GM15510 (cell line): ENCODE data around the gene FAM163A.

Experiments used
- POLR2A ChIP-seq: IDR thresholded peaks from 3 replicates; pipeline ENCODE4 v1.6.1; 2011; ENCODE audit warnings: borderline replicate concordance; ENCODE audit not compliant: insufficient read length; ENCODE audit errors: extremely low read depth

FAM163A gene

DNA sequence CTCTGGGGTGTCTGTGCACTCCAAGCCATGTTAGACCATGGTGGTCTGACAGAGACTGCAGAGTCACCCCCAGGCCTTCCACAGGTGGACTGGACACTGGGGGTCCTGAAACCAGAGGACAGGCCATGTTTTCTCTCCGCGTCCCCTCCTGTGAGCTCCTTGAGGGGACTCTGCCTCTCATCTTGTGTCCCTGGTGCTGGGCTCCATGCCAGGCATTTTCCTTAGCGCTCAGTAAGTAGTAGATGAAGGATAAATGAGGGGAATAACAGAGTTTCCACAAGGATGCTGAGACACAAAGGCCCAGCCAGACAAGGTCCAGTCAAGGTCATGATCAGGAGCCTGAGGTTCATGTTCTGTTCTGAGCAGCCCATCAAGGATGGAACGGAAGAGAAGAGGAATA lies 57.4 kb downstream of the FAM163A start:
- TF ChIP-seq POLR2A = no peak

DNA sequence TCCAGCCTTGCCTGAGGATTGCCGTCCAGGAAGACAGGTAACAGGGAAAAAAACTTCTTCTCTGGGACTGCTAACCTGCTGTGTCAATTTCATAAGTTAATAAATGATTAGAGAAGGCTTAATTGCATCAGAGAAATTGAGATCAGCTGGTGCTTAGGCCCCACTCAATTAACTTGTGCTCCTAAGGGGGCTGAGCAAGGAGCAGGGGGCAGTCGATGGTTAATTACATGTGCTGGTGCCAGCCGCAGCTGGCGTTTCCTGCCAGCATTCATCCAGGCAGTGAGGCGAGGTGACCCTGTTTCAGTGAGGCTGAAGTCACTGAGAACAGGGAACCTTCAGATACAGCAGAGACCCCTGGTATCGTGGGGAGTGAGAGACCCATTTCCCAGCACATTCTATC lies 60.0 kb downstream of the FAM163A start:
- no peak for TF ChIP-seq POLR2A

DNA sequence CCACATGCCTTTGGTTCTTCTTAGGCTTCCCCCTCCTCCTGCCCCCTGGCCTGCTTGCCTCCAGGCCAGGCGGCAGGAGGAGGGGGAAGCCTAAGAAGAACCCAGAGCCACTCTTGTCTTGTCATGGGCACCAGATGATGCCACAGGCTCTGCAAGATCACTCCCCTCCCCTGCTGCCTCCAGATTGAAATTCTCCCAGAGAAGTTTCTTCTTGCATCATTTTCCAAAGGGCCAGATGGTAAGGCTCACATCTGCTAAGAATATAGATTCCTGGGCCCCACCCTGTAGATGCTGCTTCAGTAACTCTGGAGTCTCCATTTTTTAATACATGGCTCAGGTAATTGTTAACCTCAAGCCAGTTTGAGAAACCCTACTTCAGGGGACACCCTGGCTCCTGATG lies 60.8 kb downstream of the FAM163A start:
- TF ChIP-seq POLR2A = no peak

DNA sequence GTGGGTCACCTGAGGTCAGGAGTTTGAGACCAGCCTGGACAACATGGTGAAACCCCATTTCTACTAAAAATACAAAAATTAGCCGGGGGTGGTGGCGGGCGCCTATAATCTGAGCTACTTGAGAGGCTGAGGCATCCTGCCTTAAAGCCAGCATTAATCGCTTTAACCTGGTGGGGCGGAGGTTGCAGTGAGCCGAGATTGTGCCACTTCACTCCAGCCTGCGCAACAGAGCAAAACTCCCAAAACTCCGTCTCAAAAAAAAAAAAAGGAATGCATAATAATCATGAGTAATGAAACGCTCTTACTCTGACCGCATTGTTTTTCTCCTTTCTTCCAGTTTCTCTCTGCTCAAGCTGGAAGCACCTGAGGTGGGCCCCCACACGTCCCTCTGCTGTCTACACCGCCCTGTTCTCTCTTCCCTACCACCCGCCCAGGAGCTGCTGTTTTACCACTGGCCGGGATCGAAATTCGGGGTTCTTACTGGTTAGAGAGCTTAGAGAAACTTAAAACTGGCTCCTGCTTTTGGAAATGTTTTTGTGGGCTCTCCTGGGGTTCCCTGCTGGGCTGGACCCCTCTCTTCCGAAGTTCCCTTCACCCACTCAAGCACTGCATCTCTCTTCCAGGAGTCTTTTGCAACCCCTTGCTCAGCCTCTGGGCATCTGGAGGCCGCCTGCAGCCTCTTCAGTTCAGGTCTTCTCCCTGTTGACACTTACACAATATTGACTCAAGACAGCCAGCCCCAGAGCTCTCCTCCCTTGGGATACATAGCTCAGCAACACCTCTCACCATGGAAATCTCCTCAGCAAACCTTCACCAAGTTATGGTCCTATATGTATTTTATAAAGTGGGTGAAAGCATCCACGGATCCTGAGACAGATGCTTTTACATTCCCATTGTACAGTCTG lies 62.5 kb downstream of the FAM163A start:
- TF ChIP-seq POLR2A = no peak

DNA sequence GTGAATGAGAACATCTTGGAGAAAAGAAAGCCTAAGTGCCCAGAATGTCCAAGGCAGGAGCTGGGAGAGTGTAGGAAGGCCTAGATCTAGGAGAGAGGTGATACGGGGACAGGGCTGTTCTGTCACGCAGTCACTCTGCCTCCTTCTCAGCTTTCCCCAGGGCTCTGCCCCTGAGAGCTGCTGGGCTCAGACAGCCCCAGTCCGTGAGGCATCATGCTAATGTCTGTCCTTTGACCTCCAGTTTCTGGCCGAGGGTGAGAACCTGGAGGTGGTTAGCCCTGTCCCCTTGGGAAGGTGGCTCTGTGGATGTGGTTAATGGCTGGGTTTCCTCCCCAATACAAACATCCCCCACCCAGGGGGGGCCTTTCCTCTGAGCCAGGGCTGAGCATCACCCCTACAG lies 63.2 kb downstream of the FAM163A start:
- no peak for TF ChIP-seq POLR2A

DNA sequence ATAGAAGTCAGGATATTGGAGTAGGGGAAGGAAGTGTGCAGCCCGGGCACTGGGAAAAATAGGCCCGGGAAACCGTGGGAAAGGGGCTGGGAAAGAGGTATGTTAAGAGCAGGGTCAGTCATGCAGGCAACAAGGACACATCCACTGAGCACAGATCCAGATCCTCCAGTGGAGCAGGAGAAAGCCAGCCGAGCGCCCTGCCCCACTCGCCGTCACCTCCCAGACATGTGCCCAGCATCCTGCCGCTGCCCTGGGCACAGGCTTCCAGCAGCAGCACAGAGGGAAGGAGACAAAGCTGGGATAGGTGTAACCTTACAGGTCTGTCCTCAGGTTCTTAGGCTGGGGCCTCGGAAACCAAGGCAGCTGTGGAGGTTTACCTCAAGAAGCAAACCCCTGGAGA lies 64.2 kb downstream of the FAM163A start:
- no peak for TF ChIP-seq POLR2A

DNA sequence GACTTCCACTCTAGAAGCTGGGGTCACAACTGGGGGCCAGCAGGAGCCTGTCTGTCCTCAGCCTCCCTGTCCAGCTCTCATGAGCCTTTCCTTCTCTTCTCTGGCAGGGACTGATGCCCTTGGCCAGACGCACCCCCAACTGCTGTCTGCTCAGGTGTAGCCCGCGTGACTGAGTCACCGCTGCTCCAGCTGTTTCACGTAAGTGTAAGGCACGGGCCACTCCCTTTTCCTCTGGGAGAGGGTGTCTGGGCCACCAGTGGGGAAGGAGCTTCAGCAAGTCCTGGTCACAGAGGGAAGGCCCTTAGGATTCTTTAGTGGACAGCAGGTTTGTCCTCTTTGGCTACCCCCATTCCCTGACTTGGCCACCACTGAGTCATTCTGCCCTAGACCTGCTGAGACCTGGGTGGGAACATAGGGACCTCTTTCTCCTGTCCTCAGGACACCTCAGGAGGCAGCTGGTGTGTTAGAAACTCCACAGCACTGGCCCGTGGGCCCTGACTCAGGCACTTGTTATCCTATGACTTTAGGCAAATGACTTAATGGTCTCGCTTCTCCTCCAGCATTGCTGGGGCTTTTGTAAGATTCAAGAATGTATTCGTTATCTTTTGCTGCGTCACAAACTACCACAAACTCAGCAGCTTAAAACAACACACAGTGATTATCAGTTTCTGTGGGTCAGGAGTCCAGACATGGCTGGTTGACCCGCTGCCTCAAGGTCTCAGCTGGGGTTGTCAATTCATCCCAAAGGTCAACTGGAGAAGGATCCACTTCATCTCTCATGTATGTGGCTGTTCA lies 64.8 kb downstream of the FAM163A start:
- no peak for TF ChIP-seq POLR2A

DNA sequence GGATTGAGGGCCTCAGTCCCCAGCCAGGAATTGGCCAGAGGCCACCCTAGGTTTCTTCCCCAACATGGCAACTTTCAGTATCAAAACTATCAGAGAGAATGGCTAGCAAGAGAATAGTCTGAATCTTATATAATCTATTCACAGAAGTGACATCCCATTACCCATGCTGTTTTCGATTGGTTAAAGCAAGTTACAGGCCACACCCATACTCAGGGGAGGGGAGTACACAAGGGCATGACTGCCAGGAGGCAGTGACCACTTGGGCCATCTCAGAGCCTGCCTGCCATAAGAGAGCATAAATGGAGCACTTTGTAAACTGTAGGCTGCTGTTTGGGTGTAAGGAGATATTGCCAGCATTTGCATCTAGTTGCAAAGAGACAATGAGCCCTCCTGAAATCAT lies 65.4 kb downstream of the FAM163A start:
- TF ChIP-seq POLR2A = no peak

DNA sequence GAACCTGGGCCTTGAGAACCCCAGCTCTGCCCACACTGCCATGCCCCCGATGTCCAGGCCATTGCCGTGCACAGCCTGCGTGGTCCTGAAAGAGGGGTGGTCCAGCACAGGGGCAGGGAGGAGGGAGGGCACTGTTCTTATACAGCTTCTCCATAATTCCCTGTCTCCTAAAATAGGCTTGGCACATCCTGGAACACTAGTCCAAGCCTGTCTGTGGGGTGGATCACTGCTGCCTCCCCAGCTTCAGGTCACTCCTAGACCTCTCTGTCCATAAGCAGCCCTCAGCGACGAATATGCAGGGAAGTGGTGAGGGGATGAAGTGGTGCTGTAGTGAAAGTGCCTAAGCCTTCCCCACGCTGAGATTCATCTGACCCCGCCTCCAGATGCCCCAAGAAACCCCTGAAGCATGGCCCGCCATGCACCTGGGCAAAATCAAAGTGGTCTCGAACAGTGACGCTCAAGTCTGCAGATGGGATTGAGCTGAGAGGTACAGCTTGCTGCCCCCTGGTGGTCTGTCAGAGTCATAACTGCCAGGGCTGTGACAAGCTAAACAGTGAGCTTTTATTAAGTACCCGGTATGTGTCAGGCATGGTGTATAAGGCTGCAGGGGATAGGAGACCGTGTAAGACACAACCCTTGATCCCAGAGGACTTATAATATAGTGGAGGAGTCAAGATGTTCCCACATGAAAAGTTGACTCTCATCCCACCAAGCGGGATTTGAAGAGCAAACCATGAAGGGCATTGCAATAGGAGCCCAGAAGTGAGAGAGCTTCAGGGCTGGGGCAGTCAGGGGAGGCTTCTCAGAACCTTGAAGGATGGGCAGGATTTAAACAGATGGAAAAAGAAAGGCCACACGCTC lies 66.6 kb downstream of the FAM163A start:
- no peak for TF ChIP-seq POLR2A

DNA sequence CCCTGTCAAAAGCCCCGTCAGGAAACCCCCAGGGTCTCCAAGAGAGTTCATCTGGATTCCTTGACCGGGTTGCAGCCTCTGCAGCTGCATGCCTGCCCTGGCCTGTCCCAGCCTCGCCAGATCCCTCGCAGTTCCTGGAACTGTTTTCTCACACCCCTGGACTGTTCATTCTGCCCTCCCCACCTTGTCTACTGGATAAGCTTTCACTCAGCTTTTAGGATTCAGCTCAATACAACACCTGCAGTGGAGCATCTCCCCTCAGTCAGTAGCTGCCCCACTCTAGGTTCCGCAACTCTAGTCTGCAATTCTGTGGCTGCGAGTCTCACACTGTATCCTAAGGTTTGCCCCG lies 67.2 kb downstream of the FAM163A start:
- TF ChIP-seq POLR2A = no peak

DNA sequence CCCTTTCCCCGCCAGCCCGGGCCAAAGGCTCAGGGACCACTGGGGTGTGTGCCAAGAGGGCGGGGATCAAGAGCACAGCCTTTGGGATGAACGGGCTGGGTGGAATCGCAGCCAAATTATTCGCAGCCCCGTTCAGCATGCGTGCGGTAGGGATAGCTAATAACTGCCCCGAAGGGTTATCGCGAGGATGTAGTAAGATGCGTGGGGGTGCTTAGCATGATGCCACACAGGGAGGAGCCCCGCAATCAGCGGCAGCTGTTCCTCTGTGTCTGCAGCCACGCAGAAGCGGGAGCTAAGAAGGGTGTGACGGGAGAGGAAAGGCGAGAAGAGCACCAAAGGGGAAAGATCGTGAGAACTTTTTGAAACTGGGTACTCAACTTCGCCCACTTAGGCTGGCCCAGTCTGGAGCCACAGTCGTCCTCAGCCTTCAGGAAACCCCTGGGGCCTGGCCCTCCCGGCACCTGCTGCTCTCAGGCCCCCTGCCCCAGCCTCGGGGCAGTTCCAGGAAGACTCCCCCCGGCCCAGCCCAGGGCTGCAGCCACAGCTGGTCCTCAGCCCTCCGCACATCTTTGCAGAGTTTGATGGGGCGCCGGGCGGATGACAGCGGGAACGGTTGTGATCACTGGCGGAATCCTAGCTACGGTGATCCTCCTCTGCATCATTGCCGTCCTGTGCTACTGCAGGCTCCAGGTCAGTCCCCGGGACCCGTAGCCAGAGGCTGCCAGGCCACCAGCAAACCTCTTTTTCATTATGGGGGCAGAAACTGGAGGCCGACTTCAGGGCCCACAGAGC lies 69.6 kb downstream of the FAM163A start:
- no peak for TF ChIP-seq POLR2A

DNA sequence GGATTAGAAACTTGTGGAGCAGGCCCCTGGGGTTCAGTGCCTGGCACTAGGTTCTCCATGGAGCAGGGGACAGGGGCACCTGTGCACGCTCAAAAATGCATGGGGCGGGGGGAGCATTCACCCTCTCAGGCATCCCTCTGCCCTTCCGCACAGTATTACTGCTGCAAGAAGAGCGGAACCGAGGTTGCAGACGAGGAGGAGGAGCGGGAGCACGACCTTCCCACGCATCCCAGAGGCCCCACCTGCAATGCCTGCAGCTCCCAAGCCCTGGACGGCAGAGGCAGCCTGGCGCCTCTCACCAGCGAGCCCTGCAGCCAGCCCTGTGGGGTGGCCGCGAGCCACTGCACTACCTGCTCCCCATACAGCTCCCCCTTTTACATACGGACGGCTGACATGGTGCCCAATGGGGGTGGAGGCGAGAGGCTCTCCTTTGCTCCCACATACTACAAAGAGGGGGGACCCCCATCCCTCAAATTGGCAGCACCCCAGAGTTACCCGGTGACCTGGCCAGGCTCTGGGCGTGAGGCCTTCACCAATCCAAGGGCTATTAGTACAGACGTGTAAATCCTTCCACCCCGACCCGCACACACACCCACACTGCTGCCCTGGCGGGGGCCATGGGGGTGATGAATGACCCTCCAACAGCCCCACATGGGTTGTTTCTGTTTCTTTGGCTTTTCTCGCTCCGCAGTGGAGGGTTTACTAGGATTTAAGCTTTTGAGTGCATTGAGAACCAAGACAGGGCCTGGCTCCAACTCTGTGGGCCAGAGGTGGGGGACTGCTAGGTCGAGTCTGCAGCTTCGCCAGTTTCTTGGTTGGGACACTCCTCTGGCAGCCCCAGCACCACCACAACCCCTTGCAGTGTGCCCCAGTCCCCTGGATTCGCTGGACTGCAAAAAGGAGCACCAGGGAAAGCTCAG lies 70.8 kb downstream of the FAM163A start:
- TF ChIP-seq POLR2A = no peak

DNA sequence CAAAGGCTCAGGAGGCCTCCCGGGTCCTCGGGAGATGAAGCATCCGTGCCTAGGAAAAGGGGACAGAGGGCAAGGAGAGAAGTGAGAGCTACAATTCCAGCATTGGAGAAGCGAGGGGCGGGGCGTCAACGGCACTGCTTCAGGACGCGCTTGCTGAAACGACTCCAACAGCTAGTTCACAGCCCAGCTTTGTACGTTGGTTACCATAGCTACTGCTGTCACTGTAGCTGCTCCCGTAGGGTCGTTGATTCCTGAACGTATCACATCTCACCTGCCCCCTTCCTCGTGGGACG lies 71.4 kb downstream of the FAM163A start:
- no peak for TF ChIP-seq POLR2A
